Duodenal mucosa (tissue), 2 donors: ENCODE data around the gene CGNL1.

ENCODE experiments used
- H3K27ac ChIP-seq: one replicate; pipeline ENCODE4 v1.7.0; 2013; ENCODE audit warnings: low read depth, low read length
- H3K27me3 ChIP-seq, 2 donors: one replicate each; pipeline ENCODE4 v1.7.0; 2013; ENCODE audit warnings: low read length in 2 of 2, control low read depth in 1 of 2; ENCODE audit not compliant: insufficient read depth in 2 of 2, control insufficient read depth in 1 of 2
- H3K36me3 ChIP-seq, 2 donors: one replicate each; pipeline ENCODE4 v1.7.0; 2013; ENCODE audit warnings: low read length in 2 of 2, control low read depth in 1 of 2; ENCODE audit not compliant: insufficient read depth in 2 of 2, control insufficient read depth in 1 of 2
- H3K4me1 ChIP-seq, 2 donors: one replicate each; pipeline ENCODE4 v1.7.0; 2013; ENCODE audit warnings: low read length in 2 of 2, control low read depth in 1 of 2; ENCODE audit not compliant: insufficient read depth in 2 of 2, control insufficient read depth in 1 of 2
- H3K4me3 ChIP-seq, 2 donors: one replicate each; pipeline ENCODE4 v1.7.0; 2013; ENCODE audit warnings: low read length in 2 of 2, low read depth in 1 of 2
- H3K9ac ChIP-seq, 2 donors: one replicate each; pipeline ENCODE4 v1.7.0; 2013; ENCODE audit warnings: low read length in 2 of 2, low read depth in 1 of 2
- H3K9me3 ChIP-seq, 2 donors: one replicate each; pipeline ENCODE4 v1.7.0; 2013; ENCODE audit warnings: low read length in 2 of 2, control low read depth in 1 of 2; ENCODE audit not compliant: control insufficient read depth in 1 of 2

CGNL1 gene

DNA sequence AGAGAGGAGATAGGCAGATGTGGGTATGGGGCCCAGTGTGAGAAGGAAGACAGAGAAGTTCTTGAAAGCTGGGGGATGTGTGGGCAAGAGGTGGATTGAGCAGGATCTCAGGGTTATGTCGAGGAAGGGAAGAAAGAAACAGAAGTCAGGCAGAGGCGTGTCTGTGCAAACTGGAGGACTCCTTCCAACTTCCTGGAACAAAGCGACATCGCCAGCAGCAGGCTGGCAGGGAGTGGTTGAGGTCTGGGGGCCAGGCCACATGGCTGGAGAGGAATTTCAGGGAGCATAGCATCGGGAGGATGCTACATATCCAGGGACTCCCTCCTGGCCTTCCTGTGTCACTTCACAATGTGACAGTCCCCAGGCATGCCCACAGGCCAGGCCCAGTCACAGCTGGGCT is 172.5 kb downstream of the CGNL1 start:
- Histone ChIP-seq H3K36me3 (no peaks in the 10 kb centered on the region), H3K4me1 (peaks cover 4 to 30% of the 10 kb centered on the region in 2 donors), H3K4me3 (no peak overlapping the region), H3K9me3 (no peaks in the 10 kb centered on the region), H3K9ac (no peak overlapping the region), H3K27me3 (no peaks in the 10 kb centered on the region), H3K27ac (no peak overlapping the region)

DNA sequence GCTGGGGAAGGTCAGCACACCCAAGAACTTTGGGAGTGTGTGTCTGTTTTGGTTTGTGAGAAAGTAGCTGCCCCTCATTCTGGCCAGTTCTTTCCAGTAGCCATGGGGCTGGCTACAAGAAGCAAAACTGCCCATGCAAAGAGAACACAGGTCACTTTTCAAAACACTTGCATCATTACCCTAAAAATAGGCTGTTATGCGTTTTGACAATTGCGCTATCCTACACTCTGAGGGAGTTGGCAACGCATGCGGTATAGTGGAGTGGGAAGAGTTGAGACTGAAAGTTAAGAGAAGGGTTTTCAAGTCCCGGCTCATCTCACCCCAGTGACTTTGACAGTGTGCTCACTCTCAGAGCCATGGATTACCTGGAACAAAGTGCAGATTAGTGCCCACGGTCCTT is 173.6 kb downstream of the CGNL1 start:
- no peaks in the 10 kb centered on the region for H3K9me3 ChIP-seq
- peak overlapping the region; percentile 18 for H3K27ac ChIP-seq
- H3K27me3 ChIP-seq = no peaks in the 10 kb centered on the region
- H3K36me3 ChIP-seq = no peaks in the 10 kb centered on the region
- H3K4me3 ChIP-seq = no peak overlapping the region
- H3K9ac ChIP-seq = no peak overlapping the region
- H3K4me1 ChIP-seq = peaks cover 4 to 33% of the 10 kb centered on the region in 2 donors

DNA sequence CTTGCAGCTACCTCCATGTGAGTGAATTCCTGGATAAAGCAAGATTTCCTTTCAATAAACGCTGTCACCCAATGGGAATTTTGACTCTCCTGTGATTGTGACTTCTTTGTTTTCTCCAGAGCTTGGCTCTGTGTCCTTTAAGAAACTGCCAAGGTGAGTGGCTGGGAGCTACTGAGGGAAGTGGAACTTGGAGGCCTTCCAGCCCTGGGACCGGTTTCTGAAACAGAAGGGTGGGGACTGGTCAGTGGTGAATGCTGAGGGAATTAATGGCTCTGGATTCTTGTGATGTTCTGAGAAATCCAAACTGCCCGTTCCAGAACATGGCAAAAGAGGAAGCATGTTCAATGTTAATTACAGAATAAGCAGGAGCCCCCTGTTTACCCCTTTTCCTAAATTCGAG is 174.3 kb downstream of the CGNL1 start:
- H3K27ac ChIP-seq = no peak overlapping the region
- H3K9me3 ChIP-seq = no peaks in the 10 kb centered on the region
- no peaks in the 10 kb centered on the region for H3K27me3 ChIP-seq
- H3K4me3 ChIP-seq = no peak overlapping the region
- H3K36me3 ChIP-seq = no peaks in the 10 kb centered on the region
- no peak overlapping the region for H3K9ac ChIP-seq
- H3K4me1 ChIP-seq = peaks cover 4 to 36% of the 10 kb centered on the region in 2 donors

DNA sequence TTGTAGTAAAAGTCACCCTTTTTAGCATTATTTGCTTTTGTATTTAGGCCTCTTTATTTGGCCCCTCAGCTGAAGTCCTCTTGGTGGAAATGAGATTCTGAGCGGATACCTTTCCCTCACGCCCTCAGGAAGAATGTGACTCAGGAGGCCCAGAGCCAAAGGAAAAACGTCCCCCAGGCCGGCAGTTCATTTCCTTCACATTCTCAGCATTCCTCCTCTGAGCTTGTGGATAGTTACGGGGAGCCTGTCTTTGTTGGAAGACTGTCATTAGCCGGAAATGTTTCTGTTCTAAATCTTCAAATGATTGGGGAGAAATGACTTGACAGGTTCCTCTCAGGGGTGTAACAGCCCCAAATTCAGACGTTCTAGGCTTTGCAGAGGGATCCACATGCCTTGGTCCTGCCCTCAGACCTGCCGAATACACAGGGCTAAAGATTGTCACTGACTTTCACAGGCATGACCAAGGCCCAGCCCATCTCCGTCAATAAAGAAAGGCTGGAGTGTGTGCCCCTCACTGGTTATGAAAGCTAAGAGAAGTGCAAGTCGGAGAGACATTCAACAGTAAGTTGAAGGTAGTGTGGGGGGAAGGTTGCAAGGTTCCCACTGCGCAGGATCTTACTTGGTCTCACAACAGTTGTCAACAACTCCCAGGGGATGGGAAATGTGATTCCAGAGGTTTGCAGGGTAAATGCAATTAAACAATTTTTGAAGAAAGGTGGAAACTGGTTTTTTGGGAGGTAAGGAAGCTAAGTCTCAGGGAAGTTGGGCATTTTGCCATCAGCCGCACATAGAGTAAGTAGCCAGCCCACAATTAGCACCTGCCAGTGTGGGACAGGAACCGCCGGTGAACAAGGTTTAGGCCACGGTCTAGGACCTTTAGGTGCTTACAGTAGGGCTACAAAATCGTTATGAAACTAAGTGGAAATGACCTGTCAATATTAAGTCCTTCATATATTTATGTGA is 175.7 kb downstream of the CGNL1 start:
- Histone ChIP-seq H3K27me3 (no peaks in the 10 kb centered on the region), H3K9ac (no peak overlapping the region), H3K4me1 (peaks cover 4 to 36% of the 10 kb centered on the region in 2 donors), H3K4me3 (no peak overlapping the region), H3K9me3 (no peaks in the 10 kb centered on the region), H3K36me3 (no peaks in the 10 kb centered on the region), H3K27ac (no peak overlapping the region)

DNA sequence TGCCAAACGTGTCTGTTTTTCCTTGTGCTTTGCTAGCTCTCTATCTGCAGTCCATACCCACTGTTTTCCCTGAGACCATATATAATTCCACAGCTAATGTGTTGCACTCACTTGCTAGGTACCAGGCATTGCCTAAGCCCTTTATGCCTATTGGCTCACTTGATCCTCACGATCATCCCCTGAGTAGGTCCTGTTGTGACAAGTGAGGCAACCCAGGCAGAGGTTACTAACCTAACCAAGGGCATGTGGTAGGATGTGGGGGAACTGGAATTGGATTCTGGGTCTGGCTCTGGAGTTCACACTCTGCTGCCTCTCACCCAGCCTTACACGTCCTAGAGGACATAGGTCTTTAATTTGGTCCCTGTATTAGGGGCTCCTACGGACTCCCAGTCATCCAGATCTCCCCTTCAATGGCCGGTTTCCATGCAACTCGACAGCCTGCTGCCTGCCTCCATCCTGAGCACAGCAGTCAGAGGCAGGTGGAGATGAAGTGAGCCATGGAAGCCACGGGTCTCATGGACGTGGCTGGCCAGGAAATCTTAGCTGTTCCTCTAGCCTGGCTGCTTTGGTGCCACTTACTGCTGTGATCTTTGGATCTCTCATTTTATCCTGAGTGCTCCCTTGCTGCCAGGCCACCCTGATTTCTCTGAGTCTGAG is 176.5 kb downstream of the CGNL1 start:
- no peak overlapping the region for H3K4me3 ChIP-seq
- H3K4me1 ChIP-seq = peaks cover 4 to 36% of the 10 kb centered on the region in 2 donors
- H3K9ac ChIP-seq = no peak overlapping the region
- H3K9me3 ChIP-seq = no peaks in the 10 kb centered on the region
- H3K36me3 ChIP-seq = no peaks in the 10 kb centered on the region
- H3K27ac ChIP-seq = no peak overlapping the region
- H3K27me3 ChIP-seq = no peaks in the 10 kb centered on the region

DNA sequence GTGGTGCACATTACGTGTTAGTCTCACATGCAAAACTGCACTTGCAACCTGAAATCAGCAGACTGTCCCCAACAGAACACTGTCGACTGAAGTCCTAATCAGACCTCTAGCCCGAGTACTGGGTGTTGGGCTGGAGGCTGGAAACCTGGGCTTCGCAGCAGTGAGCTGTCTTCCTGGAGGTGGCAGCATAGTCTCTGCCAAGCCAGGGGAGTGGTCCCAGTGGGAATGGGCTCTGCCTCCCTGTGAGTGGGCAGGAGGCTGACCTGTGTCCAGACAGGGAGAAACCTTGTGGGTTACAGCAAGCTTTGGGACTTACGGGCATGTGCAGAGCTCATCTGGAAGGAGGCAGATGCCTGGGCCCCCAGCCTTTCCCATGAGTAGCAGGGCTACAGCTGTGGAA is 177.2 kb downstream of the CGNL1 start:
- no peak overlapping the region for H3K4me3 ChIP-seq
- no peaks in the 10 kb centered on the region for H3K27me3 ChIP-seq
- no peak overlapping the region for H3K9ac ChIP-seq
- peaks cover 3 to 32% of the 10 kb centered on the region in 2 donors for H3K4me1 ChIP-seq
- H3K27ac ChIP-seq = no peak overlapping the region
- no peaks in the 10 kb centered on the region for H3K9me3 ChIP-seq
- no peaks in the 10 kb centered on the region for H3K36me3 ChIP-seq

DNA sequence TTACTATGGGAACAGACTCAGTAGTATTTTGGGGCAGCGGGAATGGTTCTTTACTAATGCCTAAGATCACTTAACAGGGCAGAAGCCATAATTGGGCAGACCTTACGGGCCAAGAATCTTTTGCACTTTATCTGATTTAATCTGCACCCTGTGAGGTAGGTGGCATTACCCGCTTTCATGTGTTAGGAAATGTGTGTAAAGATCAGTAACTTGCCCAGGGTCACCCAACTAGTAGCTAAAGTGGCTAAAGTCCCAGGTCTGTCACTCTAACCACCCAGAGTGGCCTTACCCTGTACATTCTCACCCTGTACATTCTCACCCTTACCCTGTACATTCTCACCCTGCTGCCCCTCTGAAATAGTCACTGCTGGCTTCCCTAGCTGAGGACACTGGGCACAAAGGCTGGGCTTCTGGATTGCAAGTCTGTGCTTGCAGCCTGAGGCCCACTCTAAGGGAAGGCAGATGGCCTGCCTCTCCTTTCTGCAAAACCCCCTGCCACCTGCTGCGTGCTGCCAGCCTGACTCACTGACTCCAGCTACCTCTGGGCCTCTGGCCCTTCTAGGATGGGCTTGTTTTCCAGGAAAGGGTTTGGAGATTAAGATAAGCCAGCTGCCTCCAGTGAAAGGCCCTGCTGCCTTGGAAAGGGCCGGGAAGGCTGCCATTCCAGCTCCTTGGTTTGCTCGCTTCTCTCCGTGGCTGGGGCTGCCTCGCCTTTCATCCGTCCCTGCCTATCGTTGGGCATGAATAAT is 177.9 kb downstream of the CGNL1 start:
- H3K4me1 ChIP-seq = peaks cover 0 to 25% of the 10 kb centered on the region in 2 donors
- no peak overlapping the region for H3K27ac ChIP-seq

DNA sequence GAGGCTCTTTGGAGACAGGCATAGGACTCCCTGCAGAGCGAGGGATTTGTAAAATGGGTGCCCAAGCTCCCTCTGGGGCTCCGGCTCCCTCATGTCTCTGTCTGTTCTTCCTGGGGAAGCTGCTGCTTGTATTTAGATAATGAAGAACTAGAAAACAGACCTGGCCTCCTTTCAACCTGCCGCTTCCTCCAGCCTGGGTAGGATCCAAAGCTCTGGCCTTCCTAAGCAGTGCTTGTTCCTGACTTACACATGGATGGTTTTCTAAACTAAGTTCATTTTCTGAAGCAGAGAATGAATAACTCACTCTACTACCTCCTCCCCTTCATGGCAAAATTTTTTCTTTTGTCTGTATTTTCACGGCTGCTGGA is 178.5 kb downstream of the CGNL1 start:
- no peaks in the 10 kb centered on the region for H3K9me3 ChIP-seq
- no peak overlapping the region for H3K27ac ChIP-seq
- no peaks in the 10 kb centered on the region for H3K27me3 ChIP-seq
- H3K4me1 ChIP-seq = peaks cover 0 to 20% of the 10 kb centered on the region in 2 donors
- H3K9ac ChIP-seq = no peak overlapping the region
- H3K4me3 ChIP-seq = no peak overlapping the region
- no peaks in the 10 kb centered on the region for H3K36me3 ChIP-seq

More for the DNA sequence above, 177.9 kb downstream of the CGNL1 start:
- Histone ChIP-seq H3K9me3 (no peaks in the 10 kb centered on the region), H3K4me3 (no peak overlapping the region), H3K9ac (no peak overlapping the region), H3K36me3 (no peaks in the 10 kb centered on the region), H3K27me3 (no peaks in the 10 kb centered on the region)

DNA sequence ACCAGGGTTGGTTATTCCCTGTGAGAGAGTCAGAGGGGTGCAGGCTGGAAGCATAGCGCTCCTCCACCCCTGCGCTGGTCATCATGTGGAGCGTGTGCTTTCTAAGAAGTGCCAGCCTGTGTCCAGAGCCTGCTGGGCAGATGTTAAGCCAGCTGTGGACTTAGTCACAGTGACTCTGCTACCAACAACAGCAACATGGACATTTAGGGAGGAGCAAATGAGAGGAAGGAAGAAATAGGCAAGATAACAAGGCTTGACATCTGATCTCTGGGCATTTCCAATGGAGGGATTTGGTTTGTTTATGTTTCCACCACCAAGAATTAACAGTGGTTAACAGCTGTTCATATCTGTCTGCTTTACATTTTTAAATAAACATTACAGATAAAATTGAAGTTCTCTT is 179.0 kb downstream of the CGNL1 start:
- no peaks in the 10 kb centered on the region for H3K9me3 ChIP-seq
- H3K9ac ChIP-seq = no peak overlapping the region
- no peak overlapping the region for H3K4me3 ChIP-seq
- no peak overlapping the region for H3K27ac ChIP-seq
- H3K36me3 ChIP-seq = no peaks in the 10 kb centered on the region
- H3K4me1 ChIP-seq = peaks cover 3 to 20% of the 10 kb centered on the region in 2 donors
- H3K27me3 ChIP-seq = no peaks in the 10 kb centered on the region

DNA sequence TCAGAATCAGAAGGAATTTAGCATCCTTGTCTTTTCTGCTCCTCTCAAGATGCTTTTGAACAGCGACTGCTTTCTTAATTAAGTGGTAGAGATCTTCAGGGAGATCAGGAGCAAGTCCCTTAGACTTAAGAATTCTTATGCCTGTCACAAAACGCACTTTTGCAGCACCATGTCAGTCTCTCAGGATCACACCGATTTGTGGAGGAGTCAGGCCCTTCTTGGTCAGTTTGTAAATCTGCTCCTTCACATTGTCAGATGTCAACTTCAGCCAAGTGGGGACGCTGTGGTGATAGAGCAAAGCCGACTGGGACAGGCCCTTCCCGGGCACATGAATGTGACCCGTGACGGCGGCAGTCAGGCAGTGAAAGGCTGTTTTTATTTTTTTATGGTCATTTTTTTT is 179.7 kb downstream of the CGNL1 start:
- Histone ChIP-seq H3K9me3 (no peaks in the 10 kb centered on the region), H3K27me3 (no peaks in the 10 kb centered on the region), H3K4me1 (peaks cover 10 to 20% of the 10 kb centered on the region in 2 donors), H3K36me3 (no peaks in the 10 kb centered on the region), H3K4me3 (no peak overlapping the region), H3K27ac (no peak overlapping the region), H3K9ac (no peak overlapping the region)
